SW 1271 (cell line): ENCODE data around the gene HTR2A.
A peak's percentile ranks its signal among the peaks of the same experiment; 100 is the strongest.

Experiments used
- DNase-seq, 2 experiments: peaks; one replicate each; lab custom pipeline; 2025; lab: John Stamatoyannopoulos, UW

HTR2A gene

GRCh38 chr13:46868091-46868490 lies 28.8 kb downstream of the HTR2A start:
- no peak for DNase-seq

- no peak for DNase-seq
Observed at GRCh38 chr13:46866150-46866549, 30.7 kb downstream of the HTR2A start.

- DNase-seq: no peak
Observed at GRCh38 chr13:46864941-46865340, 31.9 kb downstream of the HTR2A start.

GRCh38 chr13:46861959-46862358 lies 34.9 kb downstream of the HTR2A start:
- DNase-seq: no peak

GRCh38 chr13:46860722-46861121 lies 36.1 kb downstream of the HTR2A start:
- no peak for DNase-seq

GRCh38 chr13:46858776-46859175 lies 38.1 kb downstream of the HTR2A start:
- DNase-seq: no peak

- no peak for DNase-seq
Observed at GRCh38 chr13:46858163-46858562, 38.7 kb downstream of the HTR2A start.

GRCh38 chr13:46855664-46856063 lies 41.2 kb downstream of the HTR2A start:
- DNase-seq: no peak

GRCh38 chr13:46855166-46855565 lies 41.7 kb downstream of the HTR2A start:
- DNase-seq: no peak

GRCh38 chr13:46852168-46852567 lies 44.7 kb downstream of the HTR2A start:
- DNase-seq: no peak

- DNase-seq: no peak
Observed at GRCh38 chr13:46850214-46850613, 46.6 kb downstream of the HTR2A start.

GRCh38 chr13:46846726-46847125 lies 50.1 kb downstream of the HTR2A start:
- DNase-seq: no peak

GRCh38 chr13:46845146-46845545 lies 51.7 kb downstream of the HTR2A start:
- no peak for DNase-seq

GRCh38 chr13:46844431-46844830 lies 52.4 kb downstream of the HTR2A start:
- no peak for DNase-seq

- no peak for DNase-seq
Observed at GRCh38 chr13:46839399-46839798, 57.5 kb downstream of the HTR2A start.

- DNase-seq: no peak
Observed at GRCh38 chr13:46834657-46835056, 62.2 kb downstream of the HTR2A start.

- DNase-seq: peak in 1 of 2 experiments; percentile 42
Observed at GRCh38 chr13:46831588-46832194, 65.2 kb downstream of the HTR2A start.

- DNase-seq: no peak
Observed at GRCh38 chr13:46830405-46831005, 66.3 kb downstream of the HTR2A start.

GRCh38 chr13:46822551-46822950 lies 74.3 kb downstream of the HTR2A start:
- DNase-seq: no peak

- DNase-seq: no peak
Observed at GRCh38 chr13:46817838-46818476, 78.9 kb downstream of the HTR2A start.

- DNase-seq: no peak
Observed at GRCh38 chr13:46817095-46817494, 79.8 kb downstream of the HTR2A start.

- no peak for DNase-seq
Observed at GRCh38 chr13:46816371-46816770, 80.5 kb downstream of the HTR2A start.

GRCh38 chr13:46812301-46812797 lies 84.5 kb downstream of the HTR2A start:
- DNase-seq: no peak
